GM21515 (cell line): ENCODE results near the gene CTNND2.

Source experiments
- ATAC-seq: cut with Tn5 transposase; IDR thresholded peaks from one replicate; pipeline ENCODE4 v1.9.1; 2021; ENCODE audit not compliant: unreplicated experiment

Gene CTNND2

GRCh38 chr5:11407556-11408145 lies 496.6 kb downstream of the CTNND2 start:
- no peak for ATAC-seq

GRCh38 chr5:11400316-11400715 lies 503.9 kb downstream of the CTNND2 start:
- ATAC-seq: no peak

GRCh38 chr5:11398728-11399127 lies 505.5 kb downstream of the CTNND2 start:
- no peak for ATAC-seq

- no peak for ATAC-seq
Observed at GRCh38 chr5:11397549-11397948, 506.7 kb downstream of the CTNND2 start.

GRCh38 chr5:11396917-11397316 lies 507.3 kb downstream of the CTNND2 start:
- ATAC-seq: no peak

GRCh38 chr5:11394933-11395332 lies 509.3 kb downstream of the CTNND2 start:
- no peak for ATAC-seq

GRCh38 chr5:11390291-11390767 lies 513.9 kb downstream of the CTNND2 start:
- ATAC-seq: no peak

GRCh38 chr5:11387382-11387781 lies 516.9 kb downstream of the CTNND2 start:
- no peak for ATAC-seq

- no peak for ATAC-seq
Observed at GRCh38 chr5:11386398-11386797, 517.8 kb downstream of the CTNND2 start.

- no peak for ATAC-seq
Observed at GRCh38 chr5:11385901-11386293, 518.3 kb downstream of the CTNND2 start.

GRCh38 chr5:11385251-11385900 lies 518.9 kb downstream of the CTNND2 start:
- ATAC-seq: no peak

GRCh38 chr5:11384441-11385250 lies 519.6 kb downstream of the CTNND2 start:
- no peak for ATAC-seq

- ATAC-seq: no peak
Observed at GRCh38 chr5:11383506-11384095, 520.6 kb downstream of the CTNND2 start.

- ATAC-seq: no peak
Observed at GRCh38 chr5:11378461-11378860, 525.8 kb downstream of the CTNND2 start.

- ATAC-seq: no peak
Observed at GRCh38 chr5:11377896-11378295, 526.4 kb downstream of the CTNND2 start.

GRCh38 chr5:11372191-11372590 lies 532.1 kb downstream of the CTNND2 start:
- no peak for ATAC-seq

GRCh38 chr5:11371021-11371420 lies 533.2 kb downstream of the CTNND2 start:
- ATAC-seq: no peak

- no peak for ATAC-seq
Observed at GRCh38 chr5:11364531-11364930, 539.7 kb downstream of the CTNND2 start.

GRCh38 chr5:11363631-11364178 lies 540.5 kb downstream of the CTNND2 start:
- no peak for ATAC-seq

GRCh38 chr5:11361768-11362167 lies 542.5 kb downstream of the CTNND2 start:
- ATAC-seq: no peak

- no peak for ATAC-seq
Observed at GRCh38 chr5:11357928-11358327, 546.3 kb downstream of the CTNND2 start.
